Measurements from ENCODE around the gene RFX8.

Gene RFX8

DNA sequence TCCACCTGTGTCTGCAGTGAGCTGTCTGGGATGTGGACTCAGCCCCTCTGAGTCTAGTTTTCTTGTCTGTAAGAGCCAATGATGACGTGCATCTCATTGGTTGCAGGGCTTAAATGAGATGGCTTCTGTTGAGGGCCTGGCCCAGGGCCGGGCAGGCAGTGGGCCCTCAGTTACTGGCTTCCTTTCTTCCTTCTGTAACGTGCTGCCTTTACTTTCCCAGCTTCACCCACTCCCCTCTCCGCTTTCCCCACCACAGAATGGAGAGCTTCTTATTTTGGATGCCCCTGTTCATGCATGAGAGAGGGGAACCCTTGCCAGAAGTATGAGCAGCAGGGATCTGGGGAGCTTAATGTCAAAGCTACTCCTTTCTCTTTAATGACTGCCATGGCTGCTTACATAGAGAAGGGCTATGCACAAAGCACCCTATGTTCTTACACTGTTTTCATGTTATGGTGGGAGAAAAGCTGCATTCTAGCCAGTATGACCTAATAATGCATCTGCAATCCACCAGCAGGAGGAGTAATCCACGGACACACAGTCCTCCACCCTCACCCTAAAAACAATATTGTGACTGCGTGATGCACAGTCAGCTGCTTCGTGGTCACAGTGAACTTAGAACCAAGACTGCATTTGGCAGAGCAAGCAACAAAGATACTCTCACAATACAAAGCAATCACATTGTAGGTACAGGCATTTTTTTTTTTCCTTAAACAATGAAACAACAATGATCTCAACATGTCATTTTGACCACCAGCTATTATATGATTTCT, 124.8 kb downstream of the RFX8 start:
- peaks cover 3% of the 10 kb centered on the region; the same call in 1 of the 2 replicates for H3K4me1 ChIP-seq (ENCODE audit: control insufficient read depth, insufficient read depth, low read length)
- no peak overlapping the region for H3K9ac ChIP-seq (ENCODE audit: low read depth, low read length)
- no peak overlapping the region for H3K27ac ChIP-seq (ENCODE audit: low read depth, low read length)
- H3K27me3 ChIP-seq (ENCODE audit: control insufficient read depth, insufficient read depth, low read length) = no peaks in the 10 kb centered on the region
- H3K4me3 ChIP-seq (ENCODE audit: low read depth, low read length) = no peak overlapping the region
- no peaks in the 10 kb centered on the region for H3K36me3 ChIP-seq (ENCODE audit: control insufficient read depth, insufficient read depth, low read length)
- H3K9me3 ChIP-seq (ENCODE audit: control insufficient read depth, insufficient read depth, low read length) = no peaks in the 10 kb centered on the region

DNA sequence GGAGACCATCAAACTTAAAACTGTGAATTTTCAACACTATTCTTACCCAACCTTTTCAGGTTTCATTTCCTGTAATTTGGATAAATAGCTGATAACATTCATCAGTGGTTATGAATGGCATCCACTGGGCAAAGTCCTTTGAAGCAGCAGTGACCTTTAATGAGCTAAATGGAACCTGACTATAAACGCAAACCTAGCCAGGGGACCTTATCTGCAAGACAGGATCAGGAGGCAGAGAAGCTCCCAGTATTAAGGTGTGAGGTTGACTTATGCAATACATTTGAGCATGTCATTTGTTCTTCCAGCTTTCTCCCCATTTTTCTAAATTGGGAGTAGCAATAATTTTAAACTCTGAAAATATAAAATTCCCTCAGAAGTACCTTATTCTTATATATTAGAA, 126.0 kb downstream of the RFX8 start:
- no peaks in the 10 kb centered on the region for H3K36me3 ChIP-seq (ENCODE audit: control insufficient read depth, insufficient read depth, low read length)
- H3K27me3 ChIP-seq (ENCODE audit: control insufficient read depth, insufficient read depth, low read length) = no peaks in the 10 kb centered on the region
- H3K27ac ChIP-seq (ENCODE audit: low read depth, low read length) = no peak overlapping the region
- no peak overlapping the region for H3K9ac ChIP-seq (ENCODE audit: low read depth, low read length)
- no peak overlapping the region for H3K4me3 ChIP-seq (ENCODE audit: low read depth, low read length)
- no peaks in the 10 kb centered on the region for H3K9me3 ChIP-seq (ENCODE audit: control insufficient read depth, insufficient read depth, low read length)
- H3K4me1 ChIP-seq (ENCODE audit: control insufficient read depth, insufficient read depth, low read length) = no peaks in the 10 kb centered on the region
